K562 (cell line): ENCODE results near the gene PDE9A.

Source experiments
- ARNT ChIP-seq, 2 experiments: fragments of 450-650 bp; IDR thresholded peaks; 2 replicates each; pipeline ENCODE4 v1.6.1; 2016; ENCODE audit warnings: mild to moderate bottlenecking in 1 of 2
- CCNT2 ChIP-seq: IDR thresholded peaks from 2 replicates; pipeline ENCODE4 v1.6.1; 2011; ENCODE audit warnings: borderline replicate concordance, low read depth, mild to moderate bottlenecking, moderate library complexity, mixed read lengths, low read length; ENCODE audit not compliant: insufficient read length; ENCODE audit errors: extremely low read depth
- EP300 ChIP-seq: IDR thresholded peaks from 2 replicates; pipeline ENCODE4 v1.6.1; 2012; ENCODE audit warnings: low read length, improper control_type of control experiment
- EZH2 ChIP-seq: IDR thresholded peaks from 2 replicates; pipeline ENCODE4 v1.6.1; 2012; ENCODE audit warnings: low read depth, mild to moderate bottlenecking, inconsistent platforms, low read length, borderline replicate concordance
- MAFK ChIP-seq: IDR thresholded peaks from 2 replicates; pipeline ENCODE4 v1.6.1; 2011; ENCODE audit warnings: low read length, improper control_type of control experiment
- NFIX ChIP-seq: fragments of 250-450 bp; sonication (Bioruptor Pico); IDR thresholded peaks from 2 replicates; pipeline ENCODE4 v1.4.0; 2020; ENCODE audit warnings: low read depth, mild to moderate bottlenecking, moderate library complexity
- POLR2A ChIP-seq: fragments of 450-650 bp; conservative IDR thresholded peaks from 2 replicates; pipeline ENCODE4 v1.6.1; 2016
- SIN3A ChIP-seq, 2 experiments: fragments of 150-350 bp in 1 of 2; IDR thresholded peaks; 2 replicates each; pipeline ENCODE4 v1.6.1; 2011 to 2016; ENCODE audit warnings: borderline replicate concordance in 2 of 2, low read depth in 2 of 2, low read length in 2 of 2, mild to moderate bottlenecking in 2 of 2, moderate library complexity in 2 of 2; ENCODE audit not compliant: control insufficient read depth in 1 of 2
- SIRT6 ChIP-seq: IDR thresholded peaks from one replicate; pipeline ENCODE4 v1.6.1; 2012; ENCODE audit warnings: low read depth, mild to moderate bottlenecking, control low read depth, inconsistent platforms, low read length, moderate library complexity
- ZNF274 ChIP-seq: IDR thresholded peaks from 2 replicates; pipeline ENCODE4 v1.6.1; 2011; ENCODE audit warnings: low read depth, mild to moderate bottlenecking, low read length, moderate library complexity, borderline replicate concordance
- ZNF785 ChIP-seq: fragments of 250-450 bp; sonication (Bioruptor Pico); IDR thresholded peaks from 2 replicates; pipeline ENCODE4 v1.4.0; 2020; ENCODE audit warnings: mild to moderate bottlenecking
- TF ChIP-seq, protein P1 (sequence below), 3 experiments: IDR thresholded peaks in 2 of 3; conservative IDR thresholded peaks in 1 of 3; 2 replicates each; pipeline ENCODE4 v1.5.1; 2011 to 2012; ENCODE audit warnings: low read length in 3 of 3, mild to moderate bottlenecking in 3 of 3, control low read depth in 2 of 3, improper control_type of control experiment in 1 of 3, inconsistent platforms in 1 of 3, low read depth in 1 of 3, mixed read lengths in 1 of 3, moderate library complexity in 1 of 3; ENCODE audit not compliant: insufficient read depth in 2 of 3
- TF ChIP-seq, protein P2 (sequence below): fragments of 450-650 bp; IDR thresholded peaks from 2 replicates; pipeline ENCODE4 v1.6.1; 2017; ENCODE audit warnings: antibody characterized with exemption, mild to moderate bottlenecking
- TF ChIP-seq, protein P3 (sequence below): fragments of 250-450 bp; sonication (Bioruptor Pico); IDR thresholded peaks from 2 replicates; pipeline ENCODE4 v1.8.0; 2022; ENCODE audit warnings: moderate library complexity, mild to moderate bottlenecking, inconsistent platforms

DNA sequence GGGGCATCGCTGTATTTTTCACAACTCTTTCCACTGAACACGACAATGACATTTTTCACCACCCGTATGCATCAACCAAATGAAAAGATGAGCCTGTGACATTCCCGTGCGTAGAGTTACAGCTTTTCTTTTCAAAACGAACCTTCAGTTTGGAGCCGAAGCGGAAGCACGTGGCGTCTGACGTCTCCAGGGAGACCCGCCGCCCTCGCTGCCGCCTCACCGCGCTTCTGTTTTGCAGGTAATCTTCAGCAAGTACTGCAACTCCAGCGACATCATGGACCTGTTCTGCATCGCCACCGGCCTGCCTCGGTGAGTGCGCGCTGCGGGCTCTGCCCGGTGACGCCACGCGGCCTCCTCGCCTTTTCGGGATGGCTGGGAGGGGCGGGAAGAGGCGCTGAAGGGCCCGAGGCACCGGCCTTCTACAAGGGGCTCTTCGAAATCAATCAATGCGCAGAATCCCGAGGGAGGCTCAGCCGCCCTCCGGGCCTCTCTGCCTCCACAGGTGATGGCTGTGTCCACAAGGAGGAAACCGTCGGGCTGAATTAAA is 32.6 kb downstream of the PDE9A start:
- TF ChIP-seq ZNF785 (CRISPR knock-in tag) = no peak
- no peak for TF ChIP-seq MAFK
- TF ChIP-seq SIN3A (IDR thresholded peaks at IDR 0.05; ENCODE audit: borderline replicate concordance in 2 of 2, control insufficient read depth in 1 of 2, low read depth in 2 of 2, low read length in 2 of 2) = no peak
- TF ChIP-seq EZH2 = no peak
- no peak for TF ChIP-seq ARNT (IDR thresholded peaks at IDR 0.05)
- TF ChIP-seq, protein P1, sequence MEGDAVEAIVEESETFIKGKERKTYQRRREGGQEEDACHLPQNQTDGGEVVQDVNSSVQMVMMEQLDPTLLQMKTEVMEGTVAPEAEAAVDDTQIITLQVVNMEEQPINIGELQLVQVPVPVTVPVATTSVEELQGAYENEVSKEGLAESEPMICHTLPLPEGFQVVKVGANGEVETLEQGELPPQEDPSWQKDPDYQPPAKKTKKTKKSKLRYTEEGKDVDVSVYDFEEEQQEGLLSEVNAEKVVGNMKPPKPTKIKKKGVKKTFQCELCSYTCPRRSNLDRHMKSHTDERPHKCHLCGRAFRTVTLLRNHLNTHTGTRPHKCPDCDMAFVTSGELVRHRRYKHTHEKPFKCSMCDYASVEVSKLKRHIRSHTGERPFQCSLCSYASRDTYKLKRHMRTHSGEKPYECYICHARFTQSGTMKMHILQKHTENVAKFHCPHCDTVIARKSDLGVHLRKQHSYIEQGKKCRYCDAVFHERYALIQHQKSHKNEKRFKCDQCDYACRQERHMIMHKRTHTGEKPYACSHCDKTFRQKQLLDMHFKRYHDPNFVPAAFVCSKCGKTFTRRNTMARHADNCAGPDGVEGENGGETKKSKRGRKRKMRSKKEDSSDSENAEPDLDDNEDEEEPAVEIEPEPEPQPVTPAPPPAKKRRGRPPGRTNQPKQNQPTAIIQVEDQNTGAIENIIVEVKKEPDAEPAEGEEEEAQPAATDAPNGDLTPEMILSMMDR (IDR thresholded peaks at IDR 0.05 in 2 of 3, conservative IDR thresholded peaks at IDR 0.05 in 1 of 3; ENCODE audit: insufficient read depth in 2 of 3, low read depth in 1 of 3, low read length in 3 of 3) = no peak
- TF ChIP-seq, protein P2, sequence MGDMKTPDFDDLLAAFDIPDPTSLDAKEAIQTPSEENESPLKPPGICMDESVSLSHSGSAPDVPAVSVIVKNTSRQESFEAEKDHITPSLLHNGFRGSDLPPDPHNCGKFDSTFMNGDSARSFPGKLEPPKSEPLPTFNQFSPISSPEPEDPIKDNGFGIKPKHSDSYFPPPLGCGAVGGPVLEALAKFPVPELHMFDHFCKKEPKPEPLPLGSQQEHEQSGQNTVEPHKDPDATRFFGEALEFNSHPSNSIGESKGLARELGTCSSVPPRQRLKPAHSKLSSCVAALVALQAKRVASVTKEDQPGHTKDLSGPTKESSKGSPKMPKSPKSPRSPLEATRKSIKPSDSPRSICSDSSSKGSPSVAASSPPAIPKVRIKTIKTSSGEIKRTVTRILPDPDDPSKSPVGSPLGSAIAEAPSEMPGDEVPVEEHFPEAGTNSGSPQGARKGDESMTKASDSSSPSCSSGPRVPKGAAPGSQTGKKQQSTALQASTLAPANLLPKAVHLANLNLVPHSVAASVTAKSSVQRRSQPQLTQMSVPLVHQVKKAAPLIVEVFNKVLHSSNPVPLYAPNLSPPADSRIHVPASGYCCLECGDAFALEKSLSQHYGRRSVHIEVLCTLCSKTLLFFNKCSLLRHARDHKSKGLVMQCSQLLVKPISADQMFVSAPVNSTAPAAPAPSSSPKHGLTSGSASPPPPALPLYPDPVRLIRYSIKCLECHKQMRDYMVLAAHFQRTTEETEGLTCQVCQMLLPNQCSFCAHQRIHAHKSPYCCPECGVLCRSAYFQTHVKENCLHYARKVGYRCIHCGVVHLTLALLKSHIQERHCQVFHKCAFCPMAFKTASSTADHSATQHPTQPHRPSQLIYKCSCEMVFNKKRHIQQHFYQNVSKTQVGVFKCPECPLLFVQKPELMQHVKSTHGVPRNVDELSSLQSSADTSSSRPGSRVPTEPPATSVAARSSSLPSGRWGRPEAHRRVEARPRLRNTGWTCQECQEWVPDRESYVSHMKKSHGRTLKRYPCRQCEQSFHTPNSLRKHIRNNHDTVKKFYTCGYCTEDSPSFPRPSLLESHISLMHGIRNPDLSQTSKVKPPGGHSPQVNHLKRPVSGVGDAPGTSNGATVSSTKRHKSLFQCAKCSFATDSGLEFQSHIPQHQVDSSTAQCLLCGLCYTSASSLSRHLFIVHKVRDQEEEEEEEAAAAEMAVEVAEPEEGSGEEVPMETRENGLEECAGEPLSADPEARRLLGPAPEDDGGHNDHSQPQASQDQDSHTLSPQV = no peak
- TF ChIP-seq, protein P3, sequence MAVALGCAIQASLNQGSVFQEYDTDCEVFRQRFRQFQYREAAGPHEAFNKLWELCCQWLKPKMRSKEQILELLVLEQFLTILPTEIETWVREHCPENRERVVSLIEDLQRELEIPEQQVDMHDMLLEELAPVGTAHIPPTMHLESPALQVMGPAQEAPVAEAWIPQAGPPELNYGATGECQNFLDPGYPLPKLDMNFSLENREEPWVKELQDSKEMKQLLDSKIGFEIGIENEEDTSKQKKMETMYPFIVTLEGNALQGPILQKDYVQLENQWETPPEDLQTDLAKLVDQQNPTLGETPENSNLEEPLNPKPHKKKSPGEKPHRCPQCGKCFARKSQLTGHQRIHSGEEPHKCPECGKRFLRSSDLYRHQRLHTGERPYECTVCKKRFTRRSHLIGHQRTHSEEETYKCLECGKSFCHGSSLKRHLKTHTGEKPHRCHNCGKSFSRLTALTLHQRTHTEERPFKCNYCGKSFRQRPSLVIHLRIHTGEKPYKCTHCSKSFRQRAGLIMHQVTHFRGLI (CRISPR knock-in tag) = no peak
- TF ChIP-seq SIRT6 = no peak
- TF ChIP-seq EP300 = no peak
- TF ChIP-seq CCNT2 = no peak
- no peak for TF ChIP-seq ZNF274
- TF ChIP-seq POLR2A = no peak
- no peak for TF ChIP-seq NFIX
